ENCODE results near the gene PHAX.

GRCh38 chr5:126589536-126590297, 11.0 kb upstream of the PHAX start:
- TF ChIP-seq EGR1 (IDR thresholded peaks at IDR 0.05): no peak
- TF ChIP-seq, protein P1, sequence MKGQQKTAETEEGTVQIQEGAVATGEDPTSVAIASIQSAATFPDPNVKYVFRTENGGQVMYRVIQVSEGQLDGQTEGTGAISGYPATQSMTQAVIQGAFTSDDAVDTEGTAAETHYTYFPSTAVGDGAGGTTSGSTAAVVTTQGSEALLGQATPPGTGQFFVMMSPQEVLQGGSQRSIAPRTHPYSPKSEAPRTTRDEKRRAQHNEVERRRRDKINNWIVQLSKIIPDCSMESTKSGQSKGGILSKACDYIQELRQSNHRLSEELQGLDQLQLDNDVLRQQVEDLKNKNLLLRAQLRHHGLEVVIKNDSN (IDR thresholded peaks at IDR 0.05): no peak
- TF ChIP-seq, protein P2, sequence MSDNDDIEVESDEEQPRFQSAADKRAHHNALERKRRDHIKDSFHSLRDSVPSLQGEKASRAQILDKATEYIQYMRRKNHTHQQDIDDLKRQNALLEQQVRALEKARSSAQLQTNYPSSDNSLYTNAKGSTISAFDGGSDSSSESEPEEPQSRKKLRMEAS (IDR thresholded peaks at IDR 0.05): no peak
- TF ChIP-seq ZBTB7A (IDR thresholded peaks at IDR 0.05; ENCODE audit: low read depth): no peak
- TF ChIP-seq YY1 (IDR thresholded peaks at IDR 0.05; ENCODE audit: low read depth): no peak
- TF ChIP-seq NFIC (IDR thresholded peaks at IDR 0.05): no peak
- no peak for TF ChIP-seq EP300 (IDR thresholded peaks at IDR 0.05; ENCODE audit: borderline replicate concordance)
- TF ChIP-seq CREB1 (IDR thresholded peaks at IDR 0.05; ENCODE audit: low read depth): no peak
- no peak for TF ChIP-seq TAF1 (IDR thresholded peaks at IDR 0.05; ENCODE audit: low read depth)
- no peak for TF ChIP-seq FOXM1 (IDR thresholded peaks at IDR 0.05; ENCODE audit: borderline replicate concordance, low read depth)
- TF ChIP-seq CEBPB (IDR thresholded peaks at IDR 0.05): no peak
- TF ChIP-seq, protein P3, sequence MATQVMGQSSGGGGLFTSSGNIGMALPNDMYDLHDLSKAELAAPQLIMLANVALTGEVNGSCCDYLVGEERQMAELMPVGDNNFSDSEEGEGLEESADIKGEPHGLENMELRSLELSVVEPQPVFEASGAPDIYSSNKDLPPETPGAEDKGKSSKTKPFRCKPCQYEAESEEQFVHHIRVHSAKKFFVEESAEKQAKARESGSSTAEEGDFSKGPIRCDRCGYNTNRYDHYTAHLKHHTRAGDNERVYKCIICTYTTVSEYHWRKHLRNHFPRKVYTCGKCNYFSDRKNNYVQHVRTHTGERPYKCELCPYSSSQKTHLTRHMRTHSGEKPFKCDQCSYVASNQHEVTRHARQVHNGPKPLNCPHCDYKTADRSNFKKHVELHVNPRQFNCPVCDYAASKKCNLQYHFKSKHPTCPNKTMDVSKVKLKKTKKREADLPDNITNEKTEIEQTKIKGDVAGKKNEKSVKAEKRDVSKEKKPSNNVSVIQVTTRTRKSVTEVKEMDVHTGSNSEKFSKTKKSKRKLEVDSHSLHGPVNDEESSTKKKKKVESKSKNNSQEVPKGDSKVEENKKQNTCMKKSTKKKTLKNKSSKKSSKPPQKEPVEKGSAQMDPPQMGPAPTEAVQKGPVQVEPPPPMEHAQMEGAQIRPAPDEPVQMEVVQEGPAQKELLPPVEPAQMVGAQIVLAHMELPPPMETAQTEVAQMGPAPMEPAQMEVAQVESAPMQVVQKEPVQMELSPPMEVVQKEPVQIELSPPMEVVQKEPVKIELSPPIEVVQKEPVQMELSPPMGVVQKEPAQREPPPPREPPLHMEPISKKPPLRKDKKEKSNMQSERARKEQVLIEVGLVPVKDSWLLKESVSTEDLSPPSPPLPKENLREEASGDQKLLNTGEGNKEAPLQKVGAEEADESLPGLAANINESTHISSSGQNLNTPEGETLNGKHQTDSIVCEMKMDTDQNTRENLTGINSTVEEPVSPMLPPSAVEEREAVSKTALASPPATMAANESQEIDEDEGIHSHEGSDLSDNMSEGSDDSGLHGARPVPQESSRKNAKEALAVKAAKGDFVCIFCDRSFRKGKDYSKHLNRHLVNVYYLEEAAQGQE (IDR thresholded peaks at IDR 0.05; ENCODE audit: low read depth): no peak

Measured in Ishikawa (cell line).